ENCODE data around the gene CREB3L1. TPM values are rescaled to one million over a fixed set of nuclear protein-coding genes. Genes with fewer than 3 reads are reported as not detected.

Gene CREB3L1
- total and polyA plus RNA-seq, 2 experiments from 2014 or later, result 8.5 to 10.4 TPM

- no peak overlapping the region; the same call in 2 of the 3 replicates for H3K4me3 Mint-ChIP-seq
- Histone ChIP-seq H3K4me3 (no peak overlapping the region), H3K4me1 (ENCODE audit: insufficient read depth) (peaks cover 17% of the 10 kb centered on the region), H3F3A (replicated peaks; ENCODE audit: low read depth) (peaks cover 6% of the 10 kb centered on the region), H3K27ac (ENCODE audit: low read depth) (peak overlapping the region; percentile 73), H3K27me3 (ENCODE audit: insufficient read depth) (no peaks in the 10 kb centered on the region), H2AFZ (peak overlapping the region; percentile 92), H3K4me2 (peak overlapping the region; percentile 17), H4K20me1 (replicated peaks; ENCODE audit: insufficient read depth) (no peaks in the 10 kb centered on the region), H3K36me3 (ENCODE audit: insufficient read depth) (no peaks in the 10 kb centered on the region), H3K79me2 (replicated peaks; ENCODE audit: insufficient read depth) (no peaks in the 10 kb centered on the region), H3K9me2 (ENCODE audit: insufficient read depth) (no peaks in the 10 kb centered on the region)
- peak; percentile 47 for ATAC-seq
- no peaks in the 10 kb centered on the region for H3K9me3 Mint-ChIP-seq
- TF ChIP-seq POLR2AphosphoS5 (IDR thresholded peaks at IDR 0.05; ENCODE audit: low read depth), result peak; percentile 29; the same call in 1 of the 2 replicates
- no peak for TF ChIP-seq JUNB (IDR thresholded peaks at IDR 0.05; ENCODE audit: unreplicated experiment)
- peaks cover 33% of the 10 kb centered on the region for H3K4me1 Mint-ChIP-seq
- H3K36me3 Mint-ChIP-seq (ENCODE audit: low read depth), result no peaks in the 10 kb centered on the region
- H3K27ac Mint-ChIP-seq, result peak overlapping the region; percentile 77
- DNase-seq (ENCODE audit: low spot score), result peak; percentile 76
- peaks cover 14% of the 10 kb centered on the region for H3K27me3 Mint-ChIP-seq (ENCODE audit: insufficient read depth, low read depth, poor library complexity)
Observed at GRCh38 chr11:46248289-46249102, 29.0 kb upstream of the CREB3L1 start.

- H3K27me3 ChIP-seq (ENCODE audit: insufficient read depth), result no peaks in the 10 kb centered on the region
- peaks cover 34% of the 10 kb centered on the region for H3K4me1 Mint-ChIP-seq
- no peak overlapping the region; the same call in 2 of the 3 replicates for H3K4me3 Mint-ChIP-seq
- H2AFZ ChIP-seq, result peak overlapping the region; percentile 92
- DNase-seq (ENCODE audit: low spot score) (no peak), ATAC-seq (peak; percentile 11; the same call in 1 of the 3 replicates)
- H3K79me2 ChIP-seq (replicated peaks; ENCODE audit: insufficient read depth), result no peaks in the 10 kb centered on the region
- H3K4me3 ChIP-seq, result no peak overlapping the region
- H3K9me2 ChIP-seq (ENCODE audit: insufficient read depth), result no peaks in the 10 kb centered on the region
- no peaks in the 10 kb centered on the region for H4K20me1 ChIP-seq (replicated peaks; ENCODE audit: insufficient read depth)
- peak overlapping the region; percentile 17; the same call in 1 of the 2 replicates for H3K4me2 ChIP-seq
- H3K27me3 Mint-ChIP-seq (ENCODE audit: insufficient read depth, low read depth, poor library complexity), result peaks cover 12% of the 10 kb centered on the region
- peaks cover 17% of the 10 kb centered on the region for H3K4me1 ChIP-seq (ENCODE audit: insufficient read depth)
- H3K36me3 ChIP-seq (ENCODE audit: insufficient read depth), result no peaks in the 10 kb centered on the region
- peak overlapping the region; percentile 73 for H3K27ac ChIP-seq (ENCODE audit: low read depth)
- H3K9me3 Mint-ChIP-seq, result no peaks in the 10 kb centered on the region
- H3K36me3 Mint-ChIP-seq (ENCODE audit: low read depth), result no peaks in the 10 kb centered on the region
- H3K27ac Mint-ChIP-seq, result peak overlapping the region; percentile 77
- peaks cover 6% of the 10 kb centered on the region for H3F3A ChIP-seq (replicated peaks; ENCODE audit: low read depth)
- TF ChIP-seq, protein P1, sequence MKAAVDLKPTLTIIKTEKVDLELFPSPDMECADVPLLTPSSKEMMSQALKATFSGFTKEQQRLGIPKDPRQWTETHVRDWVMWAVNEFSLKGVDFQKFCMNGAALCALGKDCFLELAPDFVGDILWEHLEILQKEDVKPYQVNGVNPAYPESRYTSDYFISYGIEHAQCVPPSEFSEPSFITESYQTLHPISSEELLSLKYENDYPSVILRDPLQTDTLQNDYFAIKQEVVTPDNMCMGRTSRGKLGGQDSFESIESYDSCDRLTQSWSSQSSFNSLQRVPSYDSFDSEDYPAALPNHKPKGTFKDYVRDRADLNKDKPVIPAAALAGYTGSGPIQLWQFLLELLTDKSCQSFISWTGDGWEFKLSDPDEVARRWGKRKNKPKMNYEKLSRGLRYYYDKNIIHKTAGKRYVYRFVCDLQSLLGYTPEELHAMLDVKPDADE (IDR thresholded peaks at IDR 0.05), result peak; percentile 65; the same call in 1 of the 2 replicates
- TF ChIP-seq ZNF331 (CRISPR knock-in tag; IDR thresholded peaks at IDR 0.05; ENCODE audit: low read depth) (no peak), CREB1 (CRISPR knock-in tag; IDR thresholded peaks at IDR 0.05; ENCODE audit: low read depth) (no peak), STAT1 (IDR thresholded peaks at IDR 0.05; ENCODE audit: unreplicated experiment) (no peak)
- TF ChIP-seq, protein P2, sequence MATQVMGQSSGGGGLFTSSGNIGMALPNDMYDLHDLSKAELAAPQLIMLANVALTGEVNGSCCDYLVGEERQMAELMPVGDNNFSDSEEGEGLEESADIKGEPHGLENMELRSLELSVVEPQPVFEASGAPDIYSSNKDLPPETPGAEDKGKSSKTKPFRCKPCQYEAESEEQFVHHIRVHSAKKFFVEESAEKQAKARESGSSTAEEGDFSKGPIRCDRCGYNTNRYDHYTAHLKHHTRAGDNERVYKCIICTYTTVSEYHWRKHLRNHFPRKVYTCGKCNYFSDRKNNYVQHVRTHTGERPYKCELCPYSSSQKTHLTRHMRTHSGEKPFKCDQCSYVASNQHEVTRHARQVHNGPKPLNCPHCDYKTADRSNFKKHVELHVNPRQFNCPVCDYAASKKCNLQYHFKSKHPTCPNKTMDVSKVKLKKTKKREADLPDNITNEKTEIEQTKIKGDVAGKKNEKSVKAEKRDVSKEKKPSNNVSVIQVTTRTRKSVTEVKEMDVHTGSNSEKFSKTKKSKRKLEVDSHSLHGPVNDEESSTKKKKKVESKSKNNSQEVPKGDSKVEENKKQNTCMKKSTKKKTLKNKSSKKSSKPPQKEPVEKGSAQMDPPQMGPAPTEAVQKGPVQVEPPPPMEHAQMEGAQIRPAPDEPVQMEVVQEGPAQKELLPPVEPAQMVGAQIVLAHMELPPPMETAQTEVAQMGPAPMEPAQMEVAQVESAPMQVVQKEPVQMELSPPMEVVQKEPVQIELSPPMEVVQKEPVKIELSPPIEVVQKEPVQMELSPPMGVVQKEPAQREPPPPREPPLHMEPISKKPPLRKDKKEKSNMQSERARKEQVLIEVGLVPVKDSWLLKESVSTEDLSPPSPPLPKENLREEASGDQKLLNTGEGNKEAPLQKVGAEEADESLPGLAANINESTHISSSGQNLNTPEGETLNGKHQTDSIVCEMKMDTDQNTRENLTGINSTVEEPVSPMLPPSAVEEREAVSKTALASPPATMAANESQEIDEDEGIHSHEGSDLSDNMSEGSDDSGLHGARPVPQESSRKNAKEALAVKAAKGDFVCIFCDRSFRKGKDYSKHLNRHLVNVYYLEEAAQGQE (IDR thresholded peaks at IDR 0.05; ENCODE audit: unreplicated experiment), result no peak
- TF ChIP-seq, protein P3, sequence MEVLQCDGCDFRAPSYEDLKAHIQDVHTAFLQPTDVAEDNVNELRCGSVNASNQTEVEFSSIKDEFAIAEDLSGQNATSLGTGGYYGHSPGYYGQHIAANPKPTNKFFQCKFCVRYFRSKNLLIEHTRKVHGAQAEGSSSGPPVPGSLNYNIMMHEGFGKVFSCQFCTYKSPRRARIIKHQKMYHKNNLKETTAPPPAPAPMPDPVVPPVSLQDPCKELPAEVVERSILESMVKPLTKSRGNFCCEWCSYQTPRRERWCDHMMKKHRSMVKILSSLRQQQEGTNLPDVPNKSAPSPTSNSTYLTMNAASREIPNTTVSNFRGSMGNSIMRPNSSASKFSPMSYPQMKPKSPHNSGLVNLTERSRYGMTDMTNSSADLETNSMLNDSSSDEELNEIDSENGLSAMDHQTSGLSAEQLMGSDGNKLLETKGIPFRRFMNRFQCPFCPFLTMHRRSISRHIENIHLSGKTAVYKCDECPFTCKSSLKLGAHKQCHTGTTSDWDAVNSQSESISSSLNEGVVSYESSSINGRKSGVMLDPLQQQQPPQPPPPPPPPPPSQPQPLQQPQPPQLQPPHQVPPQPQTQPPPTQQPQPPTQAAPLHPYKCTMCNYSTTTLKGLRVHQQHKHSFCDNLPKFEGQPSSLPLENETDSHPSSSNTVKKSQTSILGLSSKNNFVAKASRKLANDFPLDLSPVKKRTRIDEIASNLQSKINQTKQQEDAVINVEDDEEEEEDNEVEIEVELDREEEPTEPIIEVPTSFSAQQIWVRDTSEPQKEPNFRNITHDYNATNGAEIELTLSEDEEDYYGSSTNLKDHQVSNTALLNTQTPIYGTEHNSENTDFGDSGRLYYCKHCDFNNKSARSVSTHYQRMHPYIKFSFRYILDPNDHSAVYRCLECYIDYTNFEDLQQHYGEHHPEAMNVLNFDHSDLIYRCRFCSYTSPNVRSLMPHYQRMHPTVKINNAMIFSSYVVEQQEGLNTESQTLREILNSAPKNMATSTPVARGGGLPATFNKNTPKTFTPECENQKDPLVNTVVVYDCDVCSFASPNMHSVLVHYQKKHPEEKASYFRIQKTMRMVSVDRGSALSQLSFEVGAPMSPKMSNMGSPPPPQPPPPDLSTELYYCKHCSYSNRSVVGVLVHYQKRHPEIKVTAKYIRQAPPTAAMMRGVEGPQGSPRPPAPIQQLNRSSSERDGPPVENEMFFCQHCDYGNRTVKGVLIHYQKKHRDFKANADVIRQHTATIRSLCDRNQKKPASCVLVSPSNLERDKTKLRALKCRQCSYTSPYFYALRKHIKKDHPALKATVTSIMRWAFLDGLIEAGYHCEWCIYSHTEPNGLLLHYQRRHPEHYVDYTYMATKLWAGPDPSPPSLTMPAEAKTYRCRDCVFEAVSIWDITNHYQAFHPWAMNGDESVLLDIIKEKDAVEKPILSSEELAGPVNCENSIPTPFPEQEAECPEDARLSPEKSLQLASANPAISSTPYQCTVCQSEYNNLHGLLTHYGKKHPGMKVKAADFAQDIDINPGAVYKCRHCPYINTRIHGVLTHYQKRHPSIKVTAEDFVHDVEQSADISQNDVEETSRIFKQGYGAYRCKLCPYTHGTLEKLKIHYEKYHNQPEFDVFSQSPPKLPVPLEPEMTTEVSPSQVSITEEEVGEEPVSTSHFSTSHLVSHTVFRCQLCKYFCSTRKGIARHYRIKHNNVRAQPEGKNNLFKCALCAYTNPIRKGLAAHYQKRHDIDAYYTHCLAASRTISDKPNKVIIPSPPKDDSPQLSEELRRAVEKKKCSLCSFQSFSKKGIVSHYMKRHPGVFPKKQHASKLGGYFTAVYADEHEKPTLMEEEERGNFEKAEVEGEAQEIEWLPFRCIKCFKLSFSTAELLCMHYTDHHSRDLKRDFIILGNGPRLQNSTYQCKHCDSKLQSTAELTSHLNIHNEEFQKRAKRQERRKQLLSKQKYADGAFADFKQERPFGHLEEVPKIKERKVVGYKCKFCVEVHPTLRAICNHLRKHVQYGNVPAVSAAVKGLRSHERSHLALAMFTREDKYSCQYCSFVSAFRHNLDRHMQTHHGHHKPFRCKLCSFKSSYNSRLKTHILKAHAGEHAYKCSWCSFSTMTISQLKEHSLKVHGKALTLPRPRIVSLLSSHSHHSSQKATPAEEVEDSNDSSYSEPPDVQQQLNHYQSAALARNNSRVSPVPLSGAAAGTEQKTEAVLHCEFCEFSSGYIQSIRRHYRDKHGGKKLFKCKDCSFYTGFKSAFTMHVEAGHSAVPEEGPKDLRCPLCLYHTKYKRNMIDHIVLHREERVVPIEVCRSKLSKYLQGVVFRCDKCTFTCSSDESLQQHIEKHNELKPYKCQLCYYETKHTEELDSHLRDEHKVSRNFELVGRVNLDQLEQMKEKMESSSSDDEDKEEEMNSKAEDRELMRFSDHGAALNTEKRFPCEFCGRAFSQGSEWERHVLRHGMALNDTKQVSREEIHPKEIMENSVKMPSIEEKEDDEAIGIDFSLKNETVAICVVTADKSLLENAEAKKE (CRISPR knock-in tag; IDR thresholded peaks at IDR 0.05), result no peak
Observed at GRCh38 chr11:46249103-46249937, 28.1 kb upstream of the CREB3L1 start.

Data from GM23338 (cell line).